ENCODE measurements around the gene POLR3K.

The POLR3K gene

DNA sequence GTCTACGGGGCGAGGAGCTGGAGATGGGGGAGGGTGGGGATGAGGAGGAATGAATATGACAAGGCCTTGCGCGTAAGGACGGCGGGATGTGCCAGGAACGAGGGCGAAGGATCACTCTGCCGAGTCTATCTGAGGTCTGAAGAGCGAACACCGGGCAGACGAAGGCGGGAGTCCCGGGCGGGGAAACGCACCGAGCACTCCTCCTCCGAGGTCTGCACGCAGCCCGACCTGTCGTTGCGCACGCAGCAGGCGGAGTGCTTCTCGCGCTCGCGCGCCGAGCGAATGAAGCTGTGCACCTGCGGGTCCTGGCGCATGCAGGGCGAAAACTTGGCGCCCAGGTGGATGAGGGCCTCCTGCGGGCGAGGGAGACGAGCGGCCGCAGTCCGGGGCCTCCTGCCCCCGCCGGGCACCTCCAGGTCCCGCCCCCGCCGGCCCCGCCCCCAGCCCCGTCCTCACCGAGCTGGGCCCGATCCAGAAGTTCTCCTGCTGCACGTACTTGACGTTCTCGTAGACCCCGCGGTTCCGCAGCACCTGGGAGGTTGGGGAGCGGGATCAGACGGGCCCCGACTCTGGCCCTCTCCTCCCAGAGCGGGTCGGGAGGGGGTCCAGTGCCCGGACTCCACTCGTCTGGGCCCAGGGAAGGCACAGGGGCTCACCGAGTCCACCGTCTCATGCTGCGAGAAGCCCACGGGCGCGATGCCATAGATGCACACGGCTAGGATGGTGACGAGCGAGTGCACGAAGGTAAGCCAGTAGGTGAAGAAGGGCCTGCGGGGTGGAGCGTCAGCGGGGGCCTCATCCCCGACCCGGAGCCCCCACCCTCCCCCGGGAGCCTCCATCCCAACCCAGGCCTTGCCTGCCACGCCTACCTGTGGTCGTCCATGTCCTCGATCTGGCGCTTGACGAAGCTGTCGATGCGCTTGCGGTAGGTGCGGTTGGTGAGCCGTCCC lies 7.8 kb upstream of the POLR3K start:
- CTCF ChIA-PET = no interaction called here
- no peak for TF ChIP-seq L3MBTL2 (conservative IDR thresholded peaks at IDR 0.05)
- TF ChIP-seq ELF4 (IDR thresholded peaks at IDR 0.05) = no peak
- no peak for TF ChIP-seq HDGF (IDR thresholded peaks at IDR 0.05; ENCODE audit: borderline replicate concordance)
- TF ChIP-seq SP1 (IDR thresholded peaks at IDR 0.05) = no peak
- TF ChIP-seq NFRKB (IDR thresholded peaks at IDR 0.05) = no peak
- no peak for TF ChIP-seq ZNF384 (IDR thresholded peaks at IDR 0.05)
- TF ChIP-seq LEF1 (IDR thresholded peaks at IDR 0.05; ENCODE audit: borderline replicate concordance) = no peak
- TF ChIP-seq CTBP1 (IDR thresholded peaks at IDR 0.05; ENCODE audit: borderline replicate concordance) = no peak
- TF ChIP-seq FOXM1 (IDR thresholded peaks at IDR 0.05; ENCODE audit: borderline replicate concordance) = no peak
- no peak for TF ChIP-seq FOXA1 (IDR thresholded peaks at IDR 0.05)
- TF ChIP-seq ARNT (IDR thresholded peaks at IDR 0.05) = no peak
- TF ChIP-seq TARDBP (IDR thresholded peaks at IDR 0.05) = no peak
- no peak for TF ChIP-seq PKNOX1 (IDR thresholded peaks at IDR 0.05)
- no peak for TF ChIP-seq FOXK2 (IDR thresholded peaks at IDR 0.05)
- no peak for TF ChIP-seq BHLHE40 (IDR thresholded peaks at IDR 0.05; ENCODE audit: borderline replicate concordance)
- no peak for TF ChIP-seq SUZ12 (IDR thresholded peaks at IDR 0.05)
- POLR2A ChIA-PET = interaction anchor here (8.3 kb wide), 1 partner anchor 8 kb away, joined by 31 read pairs; the partner anchor contains the start of genes POLR3K and SNRNP25
- no peak for DNase-seq (ENCODE audit: extremely low spot score)

DNA sequence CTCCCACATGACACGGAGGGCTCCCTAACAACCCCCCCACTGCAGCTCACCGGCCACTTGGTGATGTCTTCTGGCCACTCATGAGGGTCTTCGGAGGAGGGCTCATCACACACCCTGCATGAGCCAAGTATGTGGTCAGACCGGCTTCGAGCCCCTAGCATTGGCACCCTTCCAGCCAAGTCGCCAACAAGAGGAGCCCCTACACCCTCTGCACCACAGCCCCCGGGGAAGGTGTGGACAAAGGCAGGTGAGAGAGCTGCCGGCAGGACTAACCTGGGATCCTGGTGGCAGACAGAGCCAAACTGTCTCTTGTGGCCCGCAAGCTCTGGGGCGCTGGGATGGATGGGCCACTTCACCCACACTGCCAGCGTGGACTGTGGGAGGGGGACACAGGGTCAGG lies 6.8 kb upstream of the POLR3K start:
- ChIA-PET POLR2A (no interaction called here), CTCF (no interaction called here)
- no peak for DNase-seq (ENCODE audit: extremely low spot score)
- TF ChIP-seq FOXK2 (IDR thresholded peaks at IDR 0.05) (no peak), CTBP1 (IDR thresholded peaks at IDR 0.05; ENCODE audit: borderline replicate concordance) (no peak), TARDBP (IDR thresholded peaks at IDR 0.05) (no peak), SP1 (IDR thresholded peaks at IDR 0.05) (no peak), FOXM1 (IDR thresholded peaks at IDR 0.05; ENCODE audit: borderline replicate concordance) (no peak), HDGF (IDR thresholded peaks at IDR 0.05; ENCODE audit: borderline replicate concordance) (no peak), SUZ12 (IDR thresholded peaks at IDR 0.05) (no peak), ELF4 (IDR thresholded peaks at IDR 0.05) (no peak), LEF1 (IDR thresholded peaks at IDR 0.05; ENCODE audit: borderline replicate concordance) (no peak), FOXA1 (IDR thresholded peaks at IDR 0.05) (no peak), BHLHE40 (IDR thresholded peaks at IDR 0.05; ENCODE audit: borderline replicate concordance) (no peak), NFRKB (IDR thresholded peaks at IDR 0.05) (no peak), ARNT (IDR thresholded peaks at IDR 0.05) (no peak)

GRCh38 chr16:59440-60059 lies 6.1 kb upstream of the POLR3K start:
- DNase-seq (ENCODE audit: extremely low spot score) = no peak
- CTCF ChIA-PET = no interaction called here
- TF ChIP-seq FOXA1 (IDR thresholded peaks at IDR 0.05) (no peak), NFRKB (IDR thresholded peaks at IDR 0.05) (no peak), FOXM1 (IDR thresholded peaks at IDR 0.05; ENCODE audit: borderline replicate concordance) (no peak), CTBP1 (IDR thresholded peaks at IDR 0.05; ENCODE audit: borderline replicate concordance) (no peak), ELF4 (IDR thresholded peaks at IDR 0.05) (no peak)
- POLR2A ChIA-PET = no interaction called here

GRCh38 chr16:58491-59439 lies 5.4 kb upstream of the POLR3K start:
- no peak for TF ChIP-seq PKNOX1 (IDR thresholded peaks at IDR 0.05)
- no peak for TF ChIP-seq HDGF (IDR thresholded peaks at IDR 0.05; ENCODE audit: borderline replicate concordance)
- TF ChIP-seq SP1 (IDR thresholded peaks at IDR 0.05) = no peak
- TF ChIP-seq ARNT (IDR thresholded peaks at IDR 0.05) = no peak
- no peak for TF ChIP-seq FOXK2 (IDR thresholded peaks at IDR 0.05)
- no peak for TF ChIP-seq LEF1 (IDR thresholded peaks at IDR 0.05; ENCODE audit: borderline replicate concordance)
- TF ChIP-seq TARDBP (IDR thresholded peaks at IDR 0.05) = no peak
- POLR2A ChIA-PET = interaction anchor here (0.5 to 1.4 kb wide), 4 partner anchors 8 to 19 kb away, joined by 3 to 6 read pairs (median 4); no protein-coding TSS in a partner anchor
- CTCF ChIA-PET = no interaction called here
- no peak for DNase-seq (ENCODE audit: extremely low spot score)

DNA sequence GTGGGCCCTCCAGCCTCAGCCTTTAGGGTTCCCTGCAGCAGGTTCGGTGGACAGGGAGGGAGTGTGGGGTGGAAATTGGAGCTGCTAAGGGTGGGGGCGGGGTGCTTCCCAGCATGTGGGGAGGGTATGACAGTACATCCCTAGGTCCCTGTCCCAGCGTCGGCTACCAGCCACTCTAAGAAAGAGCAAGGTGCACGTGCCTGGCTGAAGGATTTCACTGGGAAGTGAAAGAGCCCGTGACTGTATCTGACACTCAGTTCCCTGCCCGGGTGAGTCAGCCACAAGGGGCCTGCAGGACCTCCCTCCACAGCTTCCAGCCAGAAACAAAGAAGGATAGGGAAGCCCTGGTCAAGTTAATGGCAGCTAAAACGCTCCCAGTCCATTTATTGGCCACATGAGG lies 4.3 kb upstream of the POLR3K start:
- CTCF ChIA-PET = interaction anchor here (1.7 kb wide), 1 partner anchor 8 kb away, joined by 5 read pairs; no protein-coding TSS in a partner anchor

More for the DNA sequence above, 4.3 kb upstream of the POLR3K start:
- POLR2A ChIA-PET = interaction anchor here (0.5 to 1.4 kb wide), 3 partner anchors 9 to 14 kb away, joined by 3 to 6 read pairs (median 4); no protein-coding TSS in a partner anchor
- DNase-seq (ENCODE audit: extremely low spot score) = no peak
- TF ChIP-seq SP1 (IDR thresholded peaks at IDR 0.05) = no peak
- no peak for TF ChIP-seq FOXK2 (IDR thresholded peaks at IDR 0.05)
- TF ChIP-seq NFRKB (IDR thresholded peaks at IDR 0.05) = no peak
- no peak for TF ChIP-seq FOXM1 (IDR thresholded peaks at IDR 0.05; ENCODE audit: borderline replicate concordance)
- TF ChIP-seq BHLHE40 (IDR thresholded peaks at IDR 0.05; ENCODE audit: borderline replicate concordance) = no peak
- no peak for TF ChIP-seq PKNOX1 (IDR thresholded peaks at IDR 0.05)
- TF ChIP-seq TARDBP (IDR thresholded peaks at IDR 0.05) = no peak
- no peak for TF ChIP-seq ARNT (IDR thresholded peaks at IDR 0.05)
- no peak for TF ChIP-seq FOXA1 (IDR thresholded peaks at IDR 0.05)
- no peak for TF ChIP-seq SUZ12 (IDR thresholded peaks at IDR 0.05)
- TF ChIP-seq ELF4 (IDR thresholded peaks at IDR 0.05) = no peak
